ENCODE data around the gene HAVCR1. TPM values are rescaled to one million over a fixed set of nuclear protein-coding genes. Genes with fewer than 3 reads are reported as not detected.
"Not testable (repeated sequence)": the region's sequence is repeated elsewhere in the genome, so short reads cannot be mapped to it uniquely, and the experiment has no call there.

Gene HAVCR1
- total RNA-seq, 1 experiment from 2014 or later = not detected

DNA sequence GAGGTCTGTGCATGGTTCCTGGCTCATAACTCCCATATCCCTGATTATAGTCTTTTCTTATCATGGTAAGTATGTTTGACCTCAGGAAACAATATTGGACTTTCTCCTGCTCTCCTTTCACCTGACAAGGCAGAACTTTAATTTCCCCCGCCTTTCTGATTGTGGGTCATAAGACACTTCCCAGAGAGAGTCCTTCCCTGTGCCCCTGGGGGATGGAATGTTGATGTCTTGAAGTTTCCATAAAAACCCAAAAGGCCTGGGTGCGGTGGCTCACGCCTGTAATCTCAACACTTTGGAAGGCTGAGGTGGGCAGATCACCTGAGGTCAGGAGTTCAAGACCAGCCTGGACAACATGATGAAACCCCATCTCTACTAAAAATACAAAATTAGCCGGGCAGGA lies 11.9 kb downstream of the HAVCR1 start:
- H3K4me1 Mint-ChIP-seq = peaks cover 21% of the 10 kb centered on the region
- CTCF ChIA-PET; ATAC-seq; H3K9me3 Mint-ChIP-seq; H3K36me3 Mint-ChIP-seq; POLR2A ChIA-PET; H3K4me3 Mint-ChIP-seq; DNase-seq (ENCODE audit: low spot score); H3K27ac Mint-ChIP-seq; H3K27me3 Mint-ChIP-seq (ENCODE audit: low read depth): not testable (repeated sequence)

GRCh38 chr5:157046041-157046440 lies 12.9 kb downstream of the HAVCR1 start:
- ATAC-seq = peak; percentile 34; the same call in 1 of the 2 replicates
- no peak for DNase-seq (ENCODE audit: low spot score)
- ChIA-PET CTCF (no interaction called here), POLR2A (no interaction called here)
- Mint-ChIP-seq H3K4me3 (no peak overlapping the region), H3K36me3 (no peaks in the 10 kb centered on the region), H3K4me1 (peaks cover 21% of the 10 kb centered on the region), H3K27me3 (ENCODE audit: low read depth) (no peaks in the 10 kb centered on the region), H3K9me3 (peaks cover 5% of the 10 kb centered on the region; the same call in 1 of the 2 replicates), H3K27ac (no peak overlapping the region)
- TF ChIP-seq IRF2 (CRISPR knock-in tag; IDR thresholded peaks at IDR 0.05; ENCODE audit: borderline replicate concordance, low read depth) (no peak), CREB1 (CRISPR knock-in tag; IDR thresholded peaks at IDR 0.05) (no peak), JAZF1 (CRISPR knock-in tag; IDR thresholded peaks at IDR 0.05) (no peak), RORB (CRISPR knock-in tag; IDR thresholded peaks at IDR 0.05) (no peak), TEAD1 (CRISPR knock-in tag; IDR thresholded peaks at IDR 0.05) (no peak), NR1H2 (CRISPR knock-in tag; IDR thresholded peaks at IDR 0.05) (no peak), FOXK1 (CRISPR knock-in tag; IDR thresholded peaks at IDR 0.05) (no peak), NR2C2 (CRISPR knock-in tag; IDR thresholded peaks at IDR 0.05) (no peak), ZNF219 (CRISPR knock-in tag; IDR thresholded peaks at IDR 0.05; ENCODE audit: borderline replicate concordance) (no peak)
- TF ChIP-seq, protein P1, sequence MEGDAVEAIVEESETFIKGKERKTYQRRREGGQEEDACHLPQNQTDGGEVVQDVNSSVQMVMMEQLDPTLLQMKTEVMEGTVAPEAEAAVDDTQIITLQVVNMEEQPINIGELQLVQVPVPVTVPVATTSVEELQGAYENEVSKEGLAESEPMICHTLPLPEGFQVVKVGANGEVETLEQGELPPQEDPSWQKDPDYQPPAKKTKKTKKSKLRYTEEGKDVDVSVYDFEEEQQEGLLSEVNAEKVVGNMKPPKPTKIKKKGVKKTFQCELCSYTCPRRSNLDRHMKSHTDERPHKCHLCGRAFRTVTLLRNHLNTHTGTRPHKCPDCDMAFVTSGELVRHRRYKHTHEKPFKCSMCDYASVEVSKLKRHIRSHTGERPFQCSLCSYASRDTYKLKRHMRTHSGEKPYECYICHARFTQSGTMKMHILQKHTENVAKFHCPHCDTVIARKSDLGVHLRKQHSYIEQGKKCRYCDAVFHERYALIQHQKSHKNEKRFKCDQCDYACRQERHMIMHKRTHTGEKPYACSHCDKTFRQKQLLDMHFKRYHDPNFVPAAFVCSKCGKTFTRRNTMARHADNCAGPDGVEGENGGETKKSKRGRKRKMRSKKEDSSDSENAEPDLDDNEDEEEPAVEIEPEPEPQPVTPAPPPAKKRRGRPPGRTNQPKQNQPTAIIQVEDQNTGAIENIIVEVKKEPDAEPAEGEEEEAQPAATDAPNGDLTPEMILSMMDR (IDR thresholded peaks at IDR 0.05) = no peak
- TF ChIP-seq, protein P2, sequence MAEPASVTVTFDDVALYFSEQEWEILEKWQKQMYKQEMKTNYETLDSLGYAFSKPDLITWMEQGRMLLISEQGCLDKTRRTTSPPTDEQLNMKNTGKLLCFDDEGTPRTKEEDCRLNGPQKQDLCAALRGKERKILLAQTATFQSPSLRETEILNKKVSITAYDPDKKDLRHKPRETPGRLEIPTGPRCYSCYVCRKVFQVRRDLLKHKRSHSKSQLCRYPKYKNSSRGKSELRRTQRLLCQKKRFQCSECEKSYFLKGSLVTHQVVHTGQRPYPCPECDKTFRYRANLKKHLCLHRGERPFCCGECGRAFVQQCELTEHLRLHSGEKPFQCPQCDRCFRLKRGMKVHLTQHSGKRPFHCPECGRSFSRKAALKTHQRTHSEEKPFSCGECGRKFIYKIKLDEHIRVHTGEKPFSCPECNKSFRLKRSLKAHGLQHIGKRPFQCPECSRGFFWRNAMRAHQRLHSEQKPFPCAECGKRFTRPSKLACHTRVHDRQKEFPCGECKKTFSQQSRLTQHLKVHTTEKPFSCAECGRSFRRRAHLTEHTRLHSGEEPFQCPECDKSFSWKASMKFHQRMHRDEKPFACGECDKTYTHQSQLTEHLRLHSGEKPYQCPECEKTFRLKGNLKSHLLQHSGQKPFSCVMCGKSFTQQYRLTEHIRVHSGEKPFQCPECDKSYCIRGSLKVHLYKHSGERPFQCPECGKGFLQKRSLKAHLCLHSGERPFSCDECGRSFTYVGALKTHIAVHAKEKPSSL (CRISPR knock-in tag; conservative IDR thresholded peaks at IDR 0.05) = no peak
- TF ChIP-seq, protein P3, sequence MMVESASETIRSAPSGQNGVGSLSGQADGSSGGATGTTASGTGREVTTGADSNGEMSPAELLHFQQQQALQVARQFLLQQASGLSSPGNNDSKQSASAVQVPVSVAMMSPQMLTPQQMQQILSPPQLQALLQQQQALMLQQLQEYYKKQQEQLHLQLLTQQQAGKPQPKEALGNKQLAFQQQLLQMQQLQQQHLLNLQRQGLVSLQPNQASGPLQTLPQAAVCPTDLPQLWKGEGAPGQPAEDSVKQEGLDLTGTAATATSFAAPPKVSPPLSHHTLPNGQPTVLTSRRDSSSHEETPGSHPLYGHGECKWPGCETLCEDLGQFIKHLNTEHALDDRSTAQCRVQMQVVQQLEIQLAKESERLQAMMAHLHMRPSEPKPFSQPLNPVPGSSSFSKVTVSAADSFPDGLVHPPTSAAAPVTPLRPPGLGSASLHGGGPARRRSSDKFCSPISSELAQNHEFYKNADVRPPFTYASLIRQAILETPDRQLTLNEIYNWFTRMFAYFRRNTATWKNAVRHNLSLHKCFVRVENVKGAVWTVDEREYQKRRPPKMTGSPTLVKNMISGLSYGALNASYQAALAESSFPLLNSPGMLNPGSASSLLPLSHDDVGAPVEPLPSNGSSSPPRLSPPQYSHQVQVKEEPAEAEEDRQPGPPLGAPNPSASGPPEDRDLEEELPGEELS (CRISPR knock-in tag; IDR thresholded peaks at IDR 0.05) = no peak

GRCh38 chr5:157045601-157046000 lies 13.3 kb downstream of the HAVCR1 start:
- no peak overlapping the region for H3K27ac Mint-ChIP-seq
- no peak for DNase-seq (ENCODE audit: low spot score)
- peaks cover 5% of the 10 kb centered on the region; the same call in 1 of the 2 replicates for H3K9me3 Mint-ChIP-seq
- peaks cover 18% of the 10 kb centered on the region for H3K4me1 Mint-ChIP-seq
- no peak overlapping the region for H3K4me3 Mint-ChIP-seq
- POLR2A ChIA-PET = no interaction called here
- no peaks in the 10 kb centered on the region for H3K27me3 Mint-ChIP-seq (ENCODE audit: low read depth)
- CTCF ChIA-PET = no interaction called here
- no peaks in the 10 kb centered on the region for H3K36me3 Mint-ChIP-seq
- no peak for ATAC-seq
- TF ChIP-seq ZNF281 (CRISPR knock-in tag; IDR thresholded peaks at IDR 0.05) (no peak), FOXK1 (CRISPR knock-in tag; IDR thresholded peaks at IDR 0.05) (no peak), CDX4 (CRISPR knock-in tag; IDR thresholded peaks at IDR 0.05; ENCODE audit: borderline replicate concordance) (no peak), EMX1 (CRISPR knock-in tag; IDR thresholded peaks at IDR 0.05) (no peak), IRF2 (CRISPR knock-in tag; IDR thresholded peaks at IDR 0.05; ENCODE audit: borderline replicate concordance, low read depth) (no peak), ERG (CRISPR knock-in tag; IDR thresholded peaks at IDR 0.05) (no peak), FOXJ3 (CRISPR knock-in tag; IDR thresholded peaks at IDR 0.05; ENCODE audit: borderline replicate concordance) (no peak), ZNF263 (CRISPR knock-in tag; IDR thresholded peaks at IDR 0.05; ENCODE audit: low read depth) (no peak)
- TF ChIP-seq, protein P4, sequence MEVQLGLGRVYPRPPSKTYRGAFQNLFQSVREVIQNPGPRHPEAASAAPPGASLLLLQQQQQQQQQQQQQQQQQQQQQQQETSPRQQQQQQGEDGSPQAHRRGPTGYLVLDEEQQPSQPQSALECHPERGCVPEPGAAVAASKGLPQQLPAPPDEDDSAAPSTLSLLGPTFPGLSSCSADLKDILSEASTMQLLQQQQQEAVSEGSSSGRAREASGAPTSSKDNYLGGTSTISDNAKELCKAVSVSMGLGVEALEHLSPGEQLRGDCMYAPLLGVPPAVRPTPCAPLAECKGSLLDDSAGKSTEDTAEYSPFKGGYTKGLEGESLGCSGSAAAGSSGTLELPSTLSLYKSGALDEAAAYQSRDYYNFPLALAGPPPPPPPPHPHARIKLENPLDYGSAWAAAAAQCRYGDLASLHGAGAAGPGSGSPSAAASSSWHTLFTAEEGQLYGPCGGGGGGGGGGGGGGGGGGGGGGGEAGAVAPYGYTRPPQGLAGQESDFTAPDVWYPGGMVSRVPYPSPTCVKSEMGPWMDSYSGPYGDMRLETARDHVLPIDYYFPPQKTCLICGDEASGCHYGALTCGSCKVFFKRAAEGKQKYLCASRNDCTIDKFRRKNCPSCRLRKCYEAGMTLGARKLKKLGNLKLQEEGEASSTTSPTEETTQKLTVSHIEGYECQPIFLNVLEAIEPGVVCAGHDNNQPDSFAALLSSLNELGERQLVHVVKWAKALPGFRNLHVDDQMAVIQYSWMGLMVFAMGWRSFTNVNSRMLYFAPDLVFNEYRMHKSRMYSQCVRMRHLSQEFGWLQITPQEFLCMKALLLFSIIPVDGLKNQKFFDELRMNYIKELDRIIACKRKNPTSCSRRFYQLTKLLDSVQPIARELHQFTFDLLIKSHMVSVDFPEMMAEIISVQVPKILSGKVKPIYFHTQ (CRISPR knock-in tag; IDR thresholded peaks at IDR 0.05) = no peak
